Brain microvascular endothelial cell (primary cell): ENCODE data around the gene SIK3.

ENCODE experiments used
- DNase-seq: peaks from one replicate; pipeline ENCODE4 v3.0.0-alpha.2; 2020
- H3K27ac ChIP-seq: fragments of 250-450 bp; sonication (Bioruptor Pico); 2 replicates; pipeline ENCODE4 v1.5.1; 2020; ENCODE audit warnings: mild to moderate bottlenecking, moderate library complexity
- H3K27me3 ChIP-seq: fragments of 250-450 bp; sonication (Bioruptor Pico); replicated peaks from 2 replicates; pipeline ENCODE4 v1.5.1; 2020; ENCODE audit warnings: mild to moderate bottlenecking
- H3K36me3 ChIP-seq: fragments of 250-450 bp; sonication (Bioruptor Pico); replicated peaks from 2 replicates; pipeline ENCODE4 v1.5.1; 2020; ENCODE audit warnings: mild to moderate bottlenecking
- H3K4me3 ChIP-seq: 2 replicates; pipeline ENCODE4 v1.5.1; 2011; ENCODE audit warnings: low read depth, mild to moderate bottlenecking, control low read depth, low read length, moderate library complexity
- CTCF ChIP-seq: IDR thresholded peaks from 2 replicates; pipeline ENCODE4 v1.5.1; 2011; ENCODE audit warnings: low read depth, mild to moderate bottlenecking, moderate library complexity, low read length, control low read depth, inconsistent platforms; ENCODE audit errors: missing control alignments
- in situ Hi-C: cut with HindIII; loops from 2 replicates; pipeline ENCODE4 v1.10.0; 2017; ENCODE audit warnings: low sequenced_read_pairs, low pct_ligation_motif_present

The SIK3 gene

GRCh38 chr11:116890607-116891006 lies 207.6 kb downstream of the SIK3 start:
- Histone ChIP-seq H3K27me3 (no peaks in the 10 kb centered on the region), H3K4me3 (no peak overlapping the region), H3K36me3 (no peaks in the 10 kb centered on the region), H3K27ac (no peak overlapping the region)
- no peak for TF ChIP-seq CTCF
- in situ Hi-C loops, result no loop called here
- no peak for DNase-seq

- no peak for DNase-seq
- Histone ChIP-seq H3K4me3 (no peak overlapping the region), H3K27me3 (no peaks in the 10 kb centered on the region), H3K27ac (no peak overlapping the region), H3K36me3 (no peaks in the 10 kb centered on the region)
- no peak for TF ChIP-seq CTCF
- in situ Hi-C loops, result no loop called here
Observed at GRCh38 chr11:116890193-116890592, 208.0 kb downstream of the SIK3 start.

- in situ Hi-C loops, result no loop called here
- no peak for DNase-seq
- H3K27ac ChIP-seq, result no peak overlapping the region
Observed at GRCh38 chr11:116888884-116889549, 209.2 kb downstream of the SIK3 start.

GRCh38 chr11:116888024-116888423 lies 210.2 kb downstream of the SIK3 start:
- TF ChIP-seq CTCF, result no peak
- peak; percentile 44 for DNase-seq
- H3K27ac ChIP-seq, result peak overlapping the region; percentile 12

More at GRCh38 chr11:116888884-116889549, 209.2 kb downstream of the SIK3 start:
- no peak for TF ChIP-seq CTCF
- H3K27me3 ChIP-seq, result no peaks in the 10 kb centered on the region
- H3K4me3 ChIP-seq, result no peak overlapping the region
- H3K36me3 ChIP-seq, result no peaks in the 10 kb centered on the region

GRCh38 chr11:116885951-116886655 lies 212.1 kb downstream of the SIK3 start:
- Histone ChIP-seq H3K27ac (no peak overlapping the region), H3K36me3 (no peaks in the 10 kb centered on the region), H3K27me3 (no peaks in the 10 kb centered on the region), H3K4me3 (no peak overlapping the region)
- in situ Hi-C loops, result no loop called here
- no peak for DNase-seq
- TF ChIP-seq CTCF, result no peak

More at GRCh38 chr11:116888024-116888423, 210.2 kb downstream of the SIK3 start:
- Histone ChIP-seq H3K27me3 (no peaks in the 10 kb centered on the region), H3K4me3 (no peak overlapping the region), H3K36me3 (no peaks in the 10 kb centered on the region)
- in situ Hi-C loops, result no loop called here

- Histone ChIP-seq H3K4me3 (no peak overlapping the region), H3K27ac (no peak overlapping the region), H3K27me3 (no peaks in the 10 kb centered on the region), H3K36me3 (no peaks in the 10 kb centered on the region)
- no peak for TF ChIP-seq CTCF
- in situ Hi-C loops, result no loop called here
- DNase-seq, result peak; percentile 40
Observed at GRCh38 chr11:116882386-116882785, 215.8 kb downstream of the SIK3 start.
